Measurements from ENCODE around the gene ZNF423. TPM values are rescaled to one million over a fixed set of nuclear protein-coding genes. Genes with fewer than 3 reads are reported as not detected.

ZNF423 gene
- total RNA-seq, 1 experiment from 2014 or later = not detected

DNA sequence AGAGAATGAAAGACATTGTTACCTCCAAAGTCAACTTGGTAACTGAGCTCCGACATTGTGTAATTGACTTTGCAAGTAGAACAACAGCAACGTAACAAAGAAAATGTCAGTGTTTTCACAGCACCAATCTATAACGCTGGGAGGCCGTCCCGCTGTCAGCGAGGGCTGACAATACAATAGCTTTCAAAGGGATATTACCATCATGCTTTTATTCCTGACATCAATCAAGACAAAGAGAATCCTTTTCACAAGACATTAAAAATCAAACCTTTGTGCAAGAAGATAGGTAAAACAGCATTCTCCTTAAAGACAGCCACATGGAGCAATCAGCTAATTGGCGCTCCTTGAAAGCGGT, 6.2 kb downstream of the ZNF423 start:
- BruUV-seq (replicated peaks) = no TSS peak
- TF ChIP-seq CTCF (IDR thresholded peaks at IDR 0.05; ENCODE audit: unreplicated experiment) = no peak
- intact Hi-C loops (cut with micrococcal nuclease; ENCODE audit: unreplicated experiment) = no loop called here
- peaks cover 7% of the 10 kb centered on the region for H3K36me3 Mint-ChIP-seq (ENCODE audit: insufficient read depth, unreplicated experiment)
- no peak overlapping the region for H3K27ac Mint-ChIP-seq (ENCODE audit: unreplicated experiment)
- H3K9me3 Mint-ChIP-seq (ENCODE audit: low read depth, unreplicated experiment) = no peaks in the 10 kb centered on the region
- CTCF ChIA-PET = no interaction called here
- H3K4me3 Mint-ChIP-seq (ENCODE audit: low read depth, unreplicated experiment) = no peak overlapping the region
- H3K27me3 Mint-ChIP-seq (ENCODE audit: unreplicated experiment) = peaks cover 95% of the 10 kb centered on the region
- no peaks in the 10 kb centered on the region for H3K4me1 Mint-ChIP-seq (ENCODE audit: low read depth, unreplicated experiment)
- no peak for DNase-seq

DNA sequence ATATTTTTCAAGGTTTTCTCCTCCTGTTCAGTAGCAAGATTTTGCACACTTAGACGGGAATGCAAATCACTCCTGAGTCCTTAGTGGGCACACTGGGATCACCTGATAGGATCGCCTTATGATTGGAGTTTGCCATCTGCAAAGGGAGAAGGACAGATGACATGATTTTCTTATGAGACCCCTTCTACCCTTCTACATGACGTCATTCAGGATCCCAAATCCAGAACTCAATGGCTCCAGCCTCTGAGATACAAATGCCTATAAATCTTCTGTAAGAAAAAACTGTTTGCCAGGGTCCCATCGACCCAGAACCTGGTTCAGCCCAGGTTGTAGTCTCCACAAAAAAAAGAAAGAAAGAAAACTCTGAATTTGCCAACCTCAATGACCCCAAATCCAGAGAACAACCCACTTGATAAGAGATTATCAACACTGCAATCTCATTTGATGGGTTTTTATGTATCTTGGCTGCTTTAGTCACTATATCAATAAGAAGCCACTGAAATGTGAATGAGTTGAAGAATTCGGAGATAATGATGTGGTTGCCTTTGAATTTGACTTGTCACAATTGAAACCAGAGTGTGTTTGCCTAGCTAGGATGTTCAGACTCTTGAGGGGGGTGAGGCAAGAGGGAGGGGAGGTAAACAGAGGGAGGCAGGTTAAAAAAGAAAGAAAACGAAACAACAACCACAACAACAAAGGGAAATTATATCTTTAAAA, 6.7 kb downstream of the ZNF423 start:
- BruUV-seq (replicated peaks) = no TSS peak
- peaks cover 95% of the 10 kb centered on the region for H3K27me3 Mint-ChIP-seq (ENCODE audit: unreplicated experiment)
- intact Hi-C loops (cut with micrococcal nuclease; ENCODE audit: unreplicated experiment) = no loop called here
- no peaks in the 10 kb centered on the region for H3K9me3 Mint-ChIP-seq (ENCODE audit: low read depth, unreplicated experiment)
- no peak for DNase-seq
- no peak overlapping the region for H3K4me3 Mint-ChIP-seq (ENCODE audit: low read depth, unreplicated experiment)
- no peak overlapping the region for H3K27ac Mint-ChIP-seq (ENCODE audit: unreplicated experiment)
- CTCF ChIA-PET = no interaction called here
- peaks cover 2% of the 10 kb centered on the region for H3K36me3 Mint-ChIP-seq (ENCODE audit: insufficient read depth, unreplicated experiment)
- H3K4me1 Mint-ChIP-seq (ENCODE audit: low read depth, unreplicated experiment) = no peaks in the 10 kb centered on the region
- no peak for TF ChIP-seq CTCF (IDR thresholded peaks at IDR 0.05; ENCODE audit: unreplicated experiment)

GRCh38 chr16:49848530-49848929, 7.4 kb downstream of the ZNF423 start:
- no peak for DNase-seq
- TF ChIP-seq CTCF (IDR thresholded peaks at IDR 0.05; ENCODE audit: unreplicated experiment) = no peak
- Mint-ChIP-seq H3K9me3 (ENCODE audit: low read depth, unreplicated experiment) (no peaks in the 10 kb centered on the region), H3K27ac (ENCODE audit: unreplicated experiment) (no peak overlapping the region), H3K27me3 (ENCODE audit: unreplicated experiment) (peaks cover 95% of the 10 kb centered on the region), H3K4me1 (ENCODE audit: low read depth, unreplicated experiment) (no peaks in the 10 kb centered on the region), H3K36me3 (ENCODE audit: insufficient read depth, unreplicated experiment) (no peaks in the 10 kb centered on the region), H3K4me3 (ENCODE audit: low read depth, unreplicated experiment) (no peak overlapping the region)
- intact Hi-C loops (cut with micrococcal nuclease; ENCODE audit: unreplicated experiment) = no loop called here
- BruUV-seq (replicated peaks) = no TSS peak
- CTCF ChIA-PET = no interaction called here

DNA sequence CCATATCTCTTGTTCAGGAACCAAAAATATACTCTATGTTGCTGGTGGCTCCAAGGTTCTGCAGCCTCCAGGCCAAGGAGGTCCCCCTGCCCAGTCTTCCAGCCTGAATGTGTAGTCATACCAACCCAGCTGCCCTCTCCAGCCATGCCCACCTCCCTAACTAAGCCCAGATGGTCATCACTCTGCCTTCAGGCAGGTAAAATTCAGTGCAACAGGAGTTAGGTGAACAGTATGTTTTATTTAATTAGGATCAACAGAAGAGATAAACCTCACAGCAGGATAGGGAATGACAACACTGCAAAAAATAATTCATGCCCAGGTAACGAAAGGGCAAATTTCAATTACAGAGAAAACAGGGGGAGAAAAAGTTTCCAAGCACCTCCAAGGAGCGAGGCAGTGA, 9.1 kb downstream of the ZNF423 start:
- intact Hi-C loops (cut with micrococcal nuclease; ENCODE audit: unreplicated experiment) = no loop called here
- no peaks in the 10 kb centered on the region for H3K9me3 Mint-ChIP-seq (ENCODE audit: low read depth, unreplicated experiment)
- H3K4me3 Mint-ChIP-seq (ENCODE audit: low read depth, unreplicated experiment) = no peak overlapping the region
- CTCF ChIA-PET = interaction anchor here (0.7 kb wide), 1 partner anchor 111 kb away, joined by 3 read pairs; no protein-coding TSS in a partner anchor
- BruUV-seq (replicated peaks) = no TSS peak
- no peaks in the 10 kb centered on the region for H3K36me3 Mint-ChIP-seq (ENCODE audit: insufficient read depth, unreplicated experiment)
- no peaks in the 10 kb centered on the region for H3K4me1 Mint-ChIP-seq (ENCODE audit: low read depth, unreplicated experiment)
- no peak for DNase-seq
- peaks cover 95% of the 10 kb centered on the region for H3K27me3 Mint-ChIP-seq (ENCODE audit: unreplicated experiment)
- no peak for TF ChIP-seq CTCF (IDR thresholded peaks at IDR 0.05; ENCODE audit: unreplicated experiment)
- no peak overlapping the region for H3K27ac Mint-ChIP-seq (ENCODE audit: unreplicated experiment)

Data from Calu3 (cell line).